NCI-H345 (cell line): Measurements from ENCODE around the gene PLXNC1.
A peak's percentile ranks its signal among the peaks of the same experiment; 100 is the strongest.

Source experiments
- DNase-seq: peaks from one replicate; lab custom pipeline; 2025; lab: John Stamatoyannopoulos, UW

Gene PLXNC1

GRCh38 chr12:94264736-94265485 is 116.5 kb downstream of the PLXNC1 start:
- no peak for DNase-seq

- DNase-seq, result no peak
These were observed 117.2 kb downstream of the PLXNC1 start for GRCh38 chr12:94265539-94265938.

- DNase-seq, result no peak
These were observed 117.8 kb downstream of the PLXNC1 start for GRCh38 chr12:94265966-94266745.

- DNase-seq, result no peak
These were observed 118.6 kb downstream of the PLXNC1 start for GRCh38 chr12:94266796-94267536.

GRCh38 chr12:94267537-94267872 is 119.1 kb downstream of the PLXNC1 start:
- no peak for DNase-seq

GRCh38 chr12:94267921-94268471 is 119.6 kb downstream of the PLXNC1 start:
- DNase-seq, result no peak

GRCh38 chr12:94269316-94269999 is 121.1 kb downstream of the PLXNC1 start:
- DNase-seq, result no peak

- no peak for DNase-seq
These were observed 123.0 kb downstream of the PLXNC1 start for GRCh38 chr12:94271351-94271750.

- DNase-seq, result no peak
These were observed 123.9 kb downstream of the PLXNC1 start for GRCh38 chr12:94272280-94272679.

GRCh38 chr12:94273272-94273671 is 124.9 kb downstream of the PLXNC1 start:
- DNase-seq, result no peak

GRCh38 chr12:94276725-94277124 is 128.3 kb downstream of the PLXNC1 start:
- no peak for DNase-seq

- DNase-seq, result no peak
These were observed 129.1 kb downstream of the PLXNC1 start for GRCh38 chr12:94277426-94278000.

- DNase-seq, result no peak
These were observed 131.7 kb downstream of the PLXNC1 start for GRCh38 chr12:94280063-94280462.

- no peak for DNase-seq
These were observed 134.3 kb downstream of the PLXNC1 start for GRCh38 chr12:94282675-94283074.

- no peak for DNase-seq
These were observed 135.7 kb downstream of the PLXNC1 start for GRCh38 chr12:94284046-94284445.

- no peak for DNase-seq
These were observed 136.5 kb downstream of the PLXNC1 start for GRCh38 chr12:94284859-94285258.

- DNase-seq, result no peak
These were observed 137.7 kb downstream of the PLXNC1 start for GRCh38 chr12:94285943-94286582.

- DNase-seq, result peak; percentile 24
These were observed 138.3 kb downstream of the PLXNC1 start for GRCh38 chr12:94286583-94287244.

GRCh38 chr12:94287245-94287628 is 138.9 kb downstream of the PLXNC1 start:
- no peak for DNase-seq
